Right renal cortex interstitium (tissue), 3 donors: ENCODE data around the gene MUC5B. TPM values are rescaled to one million over a fixed set of nuclear protein-coding genes. Genes with fewer than 3 reads are reported as not detected.

Experiments
- DNase-seq, 3 donors: peaks; one replicate each; pipeline ENCODE4 v3.0.0-alpha.2; 2013; ENCODE audit warnings: low read depth in 3 of 3, low spot score in 2 of 3
- polyA plus RNA-seq, 3 donors: library from polyadenylated mRNA; unstranded; fragments of 120-200 nt; gene quantifications; one replicate each; pipeline ENCODE4 v1.2.1, GENCODE V29; 2013; ENCODE audit not compliant: insufficient read length in 3 of 3

The MUC5B gene
- polyA plus RNA-seq, 3 donors = under 0.01 to 0.01 TPM; not detected in 1

GRCh38 chr11:1293619-1294015, 70.8 kb downstream of the MUC5B start:
- DNase-seq = no peak

GRCh38 chr11:1295086-1295485, 72.2 kb downstream of the MUC5B start:
- no peak for DNase-seq

- DNase-seq = no peak
These were observed 72.7 kb downstream of the MUC5B start for GRCh38 chr11:1295591-1295990.

- DNase-seq = no peak
These were observed 73.4 kb downstream of the MUC5B start for GRCh38 chr11:1296287-1296686.

- DNase-seq = no peak
These were observed 74.2 kb downstream of the MUC5B start for GRCh38 chr11:1297011-1297575.

GRCh38 chr11:1297576-1298473, 75.0 kb downstream of the MUC5B start:
- no peak for DNase-seq

GRCh38 chr11:1298695-1299492, 76.0 kb downstream of the MUC5B start:
- no peak for DNase-seq

- DNase-seq = no peak
These were observed 76.8 kb downstream of the MUC5B start for GRCh38 chr11:1299621-1300020.

GRCh38 chr11:1300121-1300520, 77.3 kb downstream of the MUC5B start:
- DNase-seq = no peak

GRCh38 chr11:1300569-1301187, 77.8 kb downstream of the MUC5B start:
- DNase-seq = no peak

- no peak for DNase-seq
These were observed 78.5 kb downstream of the MUC5B start for GRCh38 chr11:1301220-1302000.

GRCh38 chr11:1302041-1302460, 79.2 kb downstream of the MUC5B start:
- DNase-seq = no peak

- no peak for DNase-seq
These were observed 79.7 kb downstream of the MUC5B start for GRCh38 chr11:1302461-1303125.

GRCh38 chr11:1303126-1303821, 80.4 kb downstream of the MUC5B start:
- no peak for DNase-seq

- no peak for DNase-seq
These were observed 81.1 kb downstream of the MUC5B start for GRCh38 chr11:1303973-1304372.

- no peak for DNase-seq
These were observed 81.5 kb downstream of the MUC5B start for GRCh38 chr11:1304380-1304779.

- DNase-seq = no peak
These were observed 82.2 kb downstream of the MUC5B start for GRCh38 chr11:1305063-1305495.

GRCh38 chr11:1305501-1306056, 82.7 kb downstream of the MUC5B start:
- no peak for DNase-seq
